Prostate gland (tissue), 2 donors: ENCODE data around the gene AMOT. TPM values are rescaled to one million over a fixed set of nuclear protein-coding genes. Genes with fewer than 3 reads are reported as not detected.

ENCODE experiments used
- DNase-seq: peaks from one replicate; pipeline ENCODE4 v3.0.0-alpha.2; 2019; ENCODE audit warnings: low spot score
- H3K27ac ChIP-seq, 2 donors: fragments of 200-600 bp; sonication (generic); 2 replicates each; pipeline ENCODE4 v1.5.1; 2017 to 2019
- H3K27me3 ChIP-seq: fragments of 200-600 bp; sonication (generic); replicated peaks from 2 replicates; pipeline ENCODE4 v1.5.1; 2019; ENCODE audit not compliant: insufficient read depth
- H3K36me3 ChIP-seq, 2 donors: fragments of 200-600 bp; sonication (generic); 1 replicate in 1 of 2; 2 replicates in 1 of 2; pipeline versions ENCODE4 v1.5.1 to v1.8.1; 2017 to 2019
- H3K4me1 ChIP-seq: fragments of 200-600 bp; sonication (generic); replicated peaks from 2 replicates; pipeline ENCODE4 v1.5.1; 2019
- H3K4me3 ChIP-seq, 2 donors: fragments of 200-600 bp; sonication (generic); 2 replicates each; pipeline ENCODE4 v1.5.1; 2017 to 2019
- H3K9me3 ChIP-seq: fragments of 200-600 bp; sonication (generic); 2 replicates; pipeline ENCODE4 v1.5.1; 2017
- POLR2A ChIP-seq: fragments of 450-650 bp; IDR thresholded peaks from one replicate; pipeline ENCODE4 v1.6.1; 2016; ENCODE audit warnings: antibody characterized with exemption, mild to moderate bottlenecking
- POLR2AphosphoS5 ChIP-seq: sonication (generic); formaldehyde crosslinking; IDR thresholded peaks from one replicate; pipeline ENCODE4 v1.6.1; 2017; ENCODE audit warnings: antibody characterized with exemption
- WGBS: methylation state at CpG from one replicate; pipeline ENCODE4 v1.1.5; 2018; 5-methylcytosine and 5-hydroxymethylcytosine counted together
- intact Hi-C: fragments of 100-400 bp; cut with DNase I; formaldehyde crosslinking; loops from one replicate; pipeline ENCODE4 v1.14.2; 2022
- total RNA-seq, 2 donors: library from RNA; depleted of rRNA; stranded (reverse); fragments of >200 nt; gene quantifications; one replicate each; pipeline ENCODE4 v1.1.0, GENCODE V29; 2016
- TF ChIP-seq, protein P1 (sequence below), 4 experiments: fragments of 200-600 bp in 2 of 4; fragments of 450-650 bp in 2 of 4; sonication (generic) in 2 of 4; IDR thresholded peaks; 1 replicate in 3 of 4; 2 replicates in 1 of 4; pipeline ENCODE4 v1.5.1; 2016 to 2019; ENCODE audit warnings: antibody characterized with exemption in 4 of 4, mild to moderate bottlenecking in 2 of 4, moderate library complexity in 2 of 4

The AMOT gene
- total RNA-seq, 2 donors from 2014 or later: 27.9 to 60.1 TPM

DNA sequence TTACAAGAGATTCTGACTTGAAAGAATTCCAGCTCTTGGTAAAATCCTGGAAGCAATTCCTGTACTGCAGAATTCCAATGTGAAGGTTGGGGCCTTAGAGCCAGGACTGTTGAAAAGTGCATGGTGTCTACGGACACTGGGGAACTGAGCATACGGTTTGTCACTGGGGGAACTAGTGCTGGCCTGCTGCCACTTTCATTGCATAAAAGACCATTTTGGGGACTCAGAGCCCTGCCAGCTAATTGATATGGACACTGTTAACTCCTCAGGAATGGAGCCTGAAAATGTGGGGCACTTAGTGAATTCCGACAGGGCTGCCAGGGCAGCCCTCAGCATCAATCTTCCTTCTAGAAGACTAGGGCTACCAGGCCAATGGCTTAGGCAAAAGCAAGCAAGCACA, 55.9 kb downstream of the AMOT start:
- WGBS: 75% methylated on average over 3 of the region's 3 CpGs
- H3K36me3 ChIP-seq: no peaks in the 10 kb centered on the region
- no peak for DNase-seq
- intact Hi-C loops: no loop called here
- no peak overlapping the region for H3K27ac ChIP-seq
- no peaks in the 10 kb centered on the region for H3K27me3 ChIP-seq
- H3K4me3 ChIP-seq: no peak overlapping the region
- H3K4me1 ChIP-seq: no peaks in the 10 kb centered on the region
- TF ChIP-seq POLR2A: no peak
- TF ChIP-seq, protein P1, sequence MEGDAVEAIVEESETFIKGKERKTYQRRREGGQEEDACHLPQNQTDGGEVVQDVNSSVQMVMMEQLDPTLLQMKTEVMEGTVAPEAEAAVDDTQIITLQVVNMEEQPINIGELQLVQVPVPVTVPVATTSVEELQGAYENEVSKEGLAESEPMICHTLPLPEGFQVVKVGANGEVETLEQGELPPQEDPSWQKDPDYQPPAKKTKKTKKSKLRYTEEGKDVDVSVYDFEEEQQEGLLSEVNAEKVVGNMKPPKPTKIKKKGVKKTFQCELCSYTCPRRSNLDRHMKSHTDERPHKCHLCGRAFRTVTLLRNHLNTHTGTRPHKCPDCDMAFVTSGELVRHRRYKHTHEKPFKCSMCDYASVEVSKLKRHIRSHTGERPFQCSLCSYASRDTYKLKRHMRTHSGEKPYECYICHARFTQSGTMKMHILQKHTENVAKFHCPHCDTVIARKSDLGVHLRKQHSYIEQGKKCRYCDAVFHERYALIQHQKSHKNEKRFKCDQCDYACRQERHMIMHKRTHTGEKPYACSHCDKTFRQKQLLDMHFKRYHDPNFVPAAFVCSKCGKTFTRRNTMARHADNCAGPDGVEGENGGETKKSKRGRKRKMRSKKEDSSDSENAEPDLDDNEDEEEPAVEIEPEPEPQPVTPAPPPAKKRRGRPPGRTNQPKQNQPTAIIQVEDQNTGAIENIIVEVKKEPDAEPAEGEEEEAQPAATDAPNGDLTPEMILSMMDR (IDR thresholded peaks at IDR 0.05): no peak
- TF ChIP-seq POLR2AphosphoS5: no peak
- H3K9me3 ChIP-seq: no peaks in the 10 kb centered on the region

DNA sequence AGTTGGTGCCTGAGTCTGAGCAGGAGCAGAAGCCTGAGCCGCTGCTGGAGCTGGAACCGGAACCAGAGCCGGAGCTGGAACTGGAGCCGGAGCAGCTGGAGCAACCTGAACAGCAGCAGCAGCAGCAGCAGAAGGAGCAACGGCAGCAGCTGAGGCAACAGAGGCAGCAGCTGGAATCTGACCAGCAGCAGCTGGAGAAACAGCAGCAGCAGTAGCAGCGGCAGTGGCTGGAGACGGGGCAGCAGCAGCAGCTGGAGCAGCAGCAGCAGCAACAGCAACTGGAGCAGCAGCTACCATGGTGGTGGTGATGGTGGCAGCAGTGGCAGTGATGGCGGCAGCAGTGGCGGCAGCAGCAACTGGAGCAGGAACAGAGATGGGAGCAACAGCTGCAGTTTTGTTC, 61.5 kb downstream of the AMOT start:
- intact Hi-C loops: no loop called here
- WGBS: 93% methylated on average over 9 of the region's 9 CpGs
- H3K4me3 ChIP-seq: no peak overlapping the region
- DNase-seq: no peak
- H3K9me3 ChIP-seq: no peaks in the 10 kb centered on the region
- no peaks in the 10 kb centered on the region for H3K36me3 ChIP-seq
- no peaks in the 10 kb centered on the region for H3K27me3 ChIP-seq
- H3K4me1 ChIP-seq: no peaks in the 10 kb centered on the region
- TF ChIP-seq, protein P1 (IDR thresholded peaks at IDR 0.05): no peak
- TF ChIP-seq POLR2AphosphoS5 (no peak), POLR2A (no peak)
- H3K27ac ChIP-seq: no peak overlapping the region

DNA sequence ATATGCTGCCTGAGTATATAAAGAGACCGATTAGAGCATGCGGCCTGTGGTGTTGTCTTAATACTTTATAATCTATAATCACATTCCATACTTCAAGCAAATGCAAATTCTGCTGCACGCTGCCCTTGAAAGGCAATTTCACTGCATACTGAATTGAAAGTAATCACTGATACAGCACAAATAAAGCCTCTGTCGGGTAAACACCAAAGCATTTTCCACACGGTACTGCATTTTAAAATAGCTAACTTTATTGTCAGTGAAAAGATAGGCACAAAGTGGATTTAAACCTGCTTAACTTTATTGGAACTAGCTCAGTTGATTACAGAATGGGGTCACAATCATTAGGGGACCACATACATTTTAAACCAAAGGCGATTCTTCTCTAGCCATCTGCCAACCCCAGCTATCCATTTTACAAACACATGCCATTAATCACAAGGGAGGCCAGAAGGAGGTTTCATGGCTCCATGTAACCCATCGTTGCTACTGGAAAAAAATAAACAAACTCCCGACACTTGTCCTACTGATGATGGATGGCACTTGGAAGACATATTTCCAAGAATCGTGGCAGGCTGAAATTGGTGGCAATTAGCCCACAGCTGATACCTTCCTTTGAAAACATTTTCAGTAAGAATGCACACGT, 65.9 kb downstream of the AMOT start:
- Histone ChIP-seq H3K9me3 (no peaks in the 10 kb centered on the region), H3K27me3 (no peaks in the 10 kb centered on the region), H3K4me3 (no peak overlapping the region), H3K27ac (no peak overlapping the region), H3K36me3 (no peaks in the 10 kb centered on the region), H3K4me1 (no peaks in the 10 kb centered on the region)
- DNase-seq: no peak
- WGBS: 75% methylated on average over 10 of the region's 10 CpGs
- TF ChIP-seq POLR2AphosphoS5 (no peak), POLR2A (no peak)
- TF ChIP-seq, protein P1 (IDR thresholded peaks at IDR 0.05): no peak
- intact Hi-C loops: no loop called here

DNA sequence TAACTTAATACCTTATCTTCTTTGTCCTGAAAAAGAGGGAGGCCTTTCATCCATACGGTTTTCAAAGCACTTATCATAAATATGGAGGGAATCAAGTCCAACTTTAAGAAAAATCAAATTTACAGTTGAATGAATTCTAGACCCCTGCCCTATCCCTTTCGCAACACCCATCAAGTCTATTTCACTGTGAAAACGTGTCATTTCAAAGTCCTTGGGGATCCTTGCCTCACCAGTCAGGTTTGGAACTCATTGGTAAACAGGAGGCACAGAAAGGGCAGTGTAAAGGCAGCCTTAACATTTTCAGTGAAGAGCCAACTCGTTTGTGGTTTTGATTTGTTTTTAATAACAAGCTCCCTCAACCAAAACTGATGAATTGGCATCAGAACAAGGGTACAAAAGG, 66.5 kb downstream of the AMOT start:
- H3K4me1 ChIP-seq: no peaks in the 10 kb centered on the region
- H3K36me3 ChIP-seq: no peaks in the 10 kb centered on the region
- no peaks in the 10 kb centered on the region for H3K27me3 ChIP-seq
- no peak overlapping the region for H3K27ac ChIP-seq
- WGBS: 66% methylated on average over 4 of the region's 4 CpGs
- no peaks in the 10 kb centered on the region for H3K9me3 ChIP-seq
- DNase-seq: no peak
- intact Hi-C loops: no loop called here
- TF ChIP-seq, protein P1 (IDR thresholded peaks at IDR 0.05): no peak
- no peak for TF ChIP-seq POLR2AphosphoS5
- TF ChIP-seq POLR2A: no peak
- H3K4me3 ChIP-seq: no peak overlapping the region

DNA sequence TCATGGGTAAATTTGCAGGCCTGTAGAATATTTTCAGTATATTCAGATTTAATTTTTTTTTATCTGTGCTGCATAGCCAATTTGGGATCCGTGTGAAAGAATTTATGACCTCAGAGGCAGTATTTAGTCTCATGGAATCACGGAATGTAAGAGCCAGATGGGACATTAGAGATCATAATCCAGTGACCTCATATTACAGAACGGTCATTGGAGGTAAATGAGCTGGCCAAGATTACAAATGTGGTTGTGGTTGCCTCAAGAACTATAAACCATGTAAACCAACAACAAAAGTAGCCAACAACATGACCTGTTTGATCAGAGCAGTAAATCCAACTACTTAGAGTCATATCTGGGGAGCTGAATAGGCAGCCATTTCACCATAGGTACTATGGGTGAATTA, 71.6 kb downstream of the AMOT start:
- H3K36me3 ChIP-seq: no peaks in the 10 kb centered on the region
- intact Hi-C loops: no loop called here
- no peaks in the 10 kb centered on the region for H3K4me1 ChIP-seq
- DNase-seq: no peak
- no peaks in the 10 kb centered on the region for H3K27me3 ChIP-seq
- 78% methylated on average over 3 of the region's 3 CpGs for WGBS
- TF ChIP-seq POLR2AphosphoS5 (no peak), POLR2A (no peak)
- TF ChIP-seq, protein P1 (IDR thresholded peaks at IDR 0.05): no peak
- H3K9me3 ChIP-seq: no peaks in the 10 kb centered on the region
- no peak overlapping the region for H3K4me3 ChIP-seq
- no peak overlapping the region for H3K27ac ChIP-seq
